Liver (tissue), 9 donors: ENCODE results near the gene TPD52L3. TPM values are rescaled to one million over a fixed set of nuclear protein-coding genes. Genes with fewer than 3 reads are reported as not detected.

Source experiments
- DNase-seq: peaks from one replicate; pipeline ENCODE4 v3.0.0-alpha.2; 2017; ENCODE audit warnings: low spot score
- H3K27ac ChIP-seq, 2 donors: one replicate each; pipeline ENCODE4 v1.7.0; 2013; ENCODE audit warnings: inconsistent platforms in 2 of 2, low read length in 2 of 2, control low read depth in 1 of 2, low read depth in 1 of 2, mild to moderate bottlenecking in 1 of 2
- H3K27me3 ChIP-seq, 4 donors: one replicate each; pipeline versions ENCODE4 v1.6.1 to v1.7.0; 2013; ENCODE audit warnings: low read length in 3 of 4, inconsistent platforms in 1 of 4, mild to moderate bottlenecking in 1 of 4, moderate library complexity in 1 of 4; ENCODE audit not compliant: control insufficient read depth in 4 of 4, insufficient read depth in 4 of 4
- H3K36me3 ChIP-seq, 4 donors: one replicate each; pipeline versions ENCODE4 v1.6.1 to v1.7.0; 2013; ENCODE audit warnings: low read length in 3 of 4, mild to moderate bottlenecking in 3 of 4, low read depth in 1 of 4, moderate library complexity in 1 of 4; ENCODE audit not compliant: control insufficient read depth in 4 of 4, insufficient read depth in 3 of 4
- H3K4me1 ChIP-seq, 4 donors: one replicate each; pipeline versions ENCODE4 v1.6.1 to v1.7.0; 2013; ENCODE audit warnings: low read length in 3 of 4, mild to moderate bottlenecking in 3 of 4, moderate library complexity in 1 of 4; ENCODE audit not compliant: control insufficient read depth in 4 of 4, insufficient read depth in 4 of 4
- H3K4me3 ChIP-seq, 3 donors: one replicate each; pipeline versions ENCODE4 v1.6.1 to v1.7.0; 2013; ENCODE audit warnings: low read length in 3 of 3, control low read depth in 1 of 3, low read depth in 1 of 3, mild to moderate bottlenecking in 1 of 3
- H3K9ac ChIP-seq, 2 donors: one replicate each; pipeline ENCODE4 v1.7.0; 2013; ENCODE audit warnings: low read length in 2 of 2, mild to moderate bottlenecking in 2 of 2, moderate library complexity in 2 of 2, control low read depth in 1 of 2, low read depth in 1 of 2
- H3K9me3 ChIP-seq, 4 donors: one replicate each; pipeline versions ENCODE4 v1.6.1 to v1.7.0; 2013; ENCODE audit warnings: low read length in 3 of 4; ENCODE audit not compliant: control insufficient read depth in 4 of 4
- EGR1 ChIP-seq, 2 donors: IDR thresholded peaks; 2 replicates each; pipeline ENCODE4 v1.6.1; 2016 to 2018; ENCODE audit warnings: antibody characterized with exemption in 2 of 2, low read depth in 2 of 2
- FOXA1 ChIP-seq: IDR thresholded peaks from 2 replicates; pipeline ENCODE4 v1.6.1; 2016; ENCODE audit warnings: antibody characterized with exemption
- FOXA2 ChIP-seq: IDR thresholded peaks from 2 replicates; pipeline ENCODE4 v1.6.1; 2016; ENCODE audit warnings: antibody characterized with exemption
- HNF4A ChIP-seq, 2 donors: conservative IDR thresholded peaks; 2 replicates each; pipeline ENCODE4 v1.6.1; 2016; ENCODE audit warnings: antibody characterized with exemption in 2 of 2, mild to moderate bottlenecking in 2 of 2
- SP1 ChIP-seq: IDR thresholded peaks from 2 replicates; pipeline ENCODE4 v1.6.1; 2018; ENCODE audit warnings: antibody characterized with exemption, mild to moderate bottlenecking
- WGBS: extraction: QIAGEN DNeasy Blood & Tissue Kit; methylation state at CpG from one replicate; pipeline ENCODE4 v1.1.7; 2013; 5-methylcytosine and 5-hydroxymethylcytosine counted together
- polyA plus RNA-seq, 2 donors: library from polyadenylated mRNA; stranded (reverse) in 1 of 2; unstranded in 1 of 2; fragments of 200-250 nt in 1 of 2; fragments of >200 nt in 1 of 2; fragmentation: Nextera tagmentation in 1 of 2; extraction: Ambion mirVana in 1 of 2; gene quantifications; one replicate each; pipeline versions ENCODE4 v1.2.1 to v1.2.3, GENCODE V29; 2013 to 2015
- total RNA-seq, 2 donors: library from RNA; depleted of rRNA; stranded (reverse); fragments of >200 nt; gene quantifications; one replicate each; pipeline ENCODE4 v1.2.3, GENCODE V29; 2014
- donor health status: healthy.
- donor health status: healthy.
- donor health status: healthy.
- donor health status: healthy.
- donor health status: healthy.

TPD52L3 gene
- total and polyA plus RNA-seq, 4 donors, result not detected

- TF ChIP-seq HNF4A (conservative IDR thresholded peaks at IDR 0.05), result no peak
- TF ChIP-seq FOXA1, result no peak
- TF ChIP-seq FOXA2, result no peak
- TF ChIP-seq EGR1 (IDR thresholded peaks at IDR 0.05; ENCODE audit: low read depth in 2 of 2), result no peak
- TF ChIP-seq SP1, result no peak
- H3K36me3 ChIP-seq, result no peaks in the 10 kb centered on the region
- no peak overlapping the region for H3K4me3 ChIP-seq
- H3K4me1 ChIP-seq, result no peaks in the 10 kb centered on the region
- no peak overlapping the region for H3K9ac ChIP-seq
- no peaks in the 10 kb centered on the region for H3K9me3 ChIP-seq
- 95% methylated on average over 2 of the region's 2 CpGs for WGBS
- no peak overlapping the region for H3K27ac ChIP-seq
- DNase-seq, result no peak
- H3K27me3 ChIP-seq, result no peaks in the 10 kb centered on the region
These were observed 40.7 kb downstream of the TPD52L3 start for GRCh38 chr9:6368831-6369230.

Other genes with a start within 250 kb of the TPD52L3 start
- gene IL33, start 112.6 kb upstream of the TPD52L3 start, total RNA-seq, result 10 to 100 TPM; 15.3 to 20.0 TPM
- gene IL33, start 112.6 kb upstream of the TPD52L3 start, polyA plus RNA-seq, result 10 to 100 TPM; 13.6 to 17.4 TPM
- gene UHRF2, start 84.8 kb downstream of the TPD52L3 start, total RNA-seq, result 10 to 100 TPM; 26.0 to 34.1 TPM
- gene UHRF2, start 84.8 kb downstream of the TPD52L3 start, polyA plus RNA-seq, result 1 to 10 TPM; 5.7 to 7.9 TPM